Stimulated activated naive B cell treated with anti-CD40 and anti-IgM and Interleukin-4, amounts not matched to agents 10 μg/mL and 1 μg/mL and 100 μg/mL, for 72 hours (primary cell): ENCODE measurements around the gene CMBL.
"Not testable (repeated sequence)": the region's sequence is repeated elsewhere in the genome, so short reads cannot be mapped to it uniquely, and the experiment has no call there.

Experiments used
- ATAC-seq, 2 donors: fragments of 150-1000 bp; cut with Tn5 transposase; replicated peaks; 2 replicates each; pipeline ENCODE4 v1.10.0; 2021; ENCODE audit warnings: moderate library complexity in 1 of 2
- DNase-seq: peaks from one replicate; pipeline ENCODE4 v3.0.0; 2021
- H3K27ac Mint-ChIP-seq: one replicate; pipeline ENCODE4 v1.8.0; 2022; ENCODE audit warnings: mild to moderate bottlenecking, mixed read lengths
- H3K27me3 Mint-ChIP-seq, 2 donors: one replicate each; pipeline ENCODE4 v1.8.0; 2022; ENCODE audit warnings: mixed read lengths in 2 of 2
- H3K36me3 Mint-ChIP-seq, 2 donors: one replicate each; pipeline ENCODE4 v1.8.0; 2022; ENCODE audit warnings: mixed read lengths in 2 of 2, mild to moderate bottlenecking in 1 of 2
- H3K4me1 Mint-ChIP-seq, 2 donors: one replicate each; pipeline ENCODE4 v1.8.0; 2022; ENCODE audit warnings: mixed read lengths in 2 of 2, mild to moderate bottlenecking in 1 of 2
- H3K4me3 Mint-ChIP-seq, 2 donors: one replicate each; pipeline ENCODE4 v1.8.0; 2022; ENCODE audit warnings: mild to moderate bottlenecking in 2 of 2, mixed read lengths in 2 of 2, moderate library complexity in 1 of 2
- H3K9me3 Mint-ChIP-seq, 2 donors: one replicate each; pipeline ENCODE4 v1.8.0; 2022; ENCODE audit warnings: mixed read lengths in 2 of 2, mild to moderate bottlenecking in 1 of 2

The CMBL gene

GRCh38 chr5:10275991-10276390 lies 31.7 kb downstream of the CMBL start:
- DNase-seq (no peak), ATAC-seq (no peak)
- no peaks in the 10 kb centered on the region for H3K36me3 Mint-ChIP-seq
- no peak overlapping the region for H3K27ac Mint-ChIP-seq
- H3K27me3 Mint-ChIP-seq: peaks cover 7 to 11% of the 10 kb centered on the region in 2 donors
- H3K9me3 Mint-ChIP-seq: no peaks in the 10 kb centered on the region
- H3K4me1 Mint-ChIP-seq: peaks cover under 1 to 2% of the 10 kb centered on the region in 2 donors
- no peak overlapping the region for H3K4me3 Mint-ChIP-seq

- H3K4me1 Mint-ChIP-seq: peaks cover 2 to 6% of the 10 kb centered on the region in 2 donors
- no peak for DNase-seq
- H3K27ac Mint-ChIP-seq: no peak overlapping the region
- no peaks in the 10 kb centered on the region for H3K9me3 Mint-ChIP-seq
- peaks cover 7 to 11% of the 10 kb centered on the region in 2 donors for H3K27me3 Mint-ChIP-seq
- H3K4me3 Mint-ChIP-seq: no peak overlapping the region
- ATAC-seq: no peak
- no peaks in the 10 kb centered on the region for H3K36me3 Mint-ChIP-seq
Observed at GRCh38 chr5:10275460-10275859, 32.2 kb downstream of the CMBL start.

GRCh38 chr5:10272875-10273209 lies 34.9 kb downstream of the CMBL start:
- not testable (repeated sequence) for H3K27ac Mint-ChIP-seq, H3K4me3 Mint-ChIP-seq, H3K4me1 Mint-ChIP-seq, H3K36me3 Mint-ChIP-seq, ATAC-seq, DNase-seq, H3K9me3 Mint-ChIP-seq
- peaks cover 7 to 11% of the 10 kb centered on the region in 2 donors for H3K27me3 Mint-ChIP-seq

- H3K36me3 Mint-ChIP-seq: no peaks in the 10 kb centered on the region
- ATAC-seq: no peak
- H3K27ac Mint-ChIP-seq: no peak overlapping the region
- no peaks in the 10 kb centered on the region for H3K9me3 Mint-ChIP-seq
- peaks cover 7 to 11% of the 10 kb centered on the region in 2 donors for H3K27me3 Mint-ChIP-seq
- H3K4me1 Mint-ChIP-seq: peaks cover 2 to 8% of the 10 kb centered on the region in 2 donors
- H3K4me3 Mint-ChIP-seq: no peak overlapping the region
- DNase-seq: no peak
Observed at GRCh38 chr5:10272053-10272874, 35.4 kb downstream of the CMBL start.

- Mint-ChIP-seq H3K4me3 (no peak overlapping the region), H3K9me3 (no peaks in the 10 kb centered on the region), H3K36me3 (peaks cover 8 to 26% of the 10 kb centered on the region in 2 donors), H3K27me3 (peaks cover 0 to 7% of the 10 kb centered on the region in 2 donors), H3K4me1 (peaks cover 0 to 14% of the 10 kb centered on the region in 2 donors), H3K27ac (no peak overlapping the region)
- DNase-seq: no peak
- no peak for ATAC-seq
Observed at GRCh38 chr5:10268100-10268499, 39.6 kb downstream of the CMBL start.

GRCh38 chr5:10266839-10267238 lies 40.9 kb downstream of the CMBL start:
- Mint-ChIP-seq H3K4me1 (peaks cover 0 to 14% of the 10 kb centered on the region in 2 donors), H3K9me3 (no peaks in the 10 kb centered on the region), H3K36me3 (peaks cover 15 to 32% of the 10 kb centered on the region in 2 donors), H3K27ac (no peak overlapping the region), H3K4me3 (no peak overlapping the region), H3K27me3 (no peaks in the 10 kb centered on the region)
- DNase-seq (no peak), ATAC-seq (no peak)

GRCh38 chr5:10266137-10266536 lies 41.6 kb downstream of the CMBL start:
- H3K4me3 Mint-ChIP-seq: no peak overlapping the region
- ATAC-seq: no peak
- H3K4me1 Mint-ChIP-seq: peaks cover 0 to 14% of the 10 kb centered on the region in 2 donors
- H3K9me3 Mint-ChIP-seq: no peaks in the 10 kb centered on the region
- no peaks in the 10 kb centered on the region for H3K27me3 Mint-ChIP-seq
- DNase-seq: no peak
- H3K27ac Mint-ChIP-seq: no peak overlapping the region
- H3K36me3 Mint-ChIP-seq: peaks cover 17 to 35% of the 10 kb centered on the region in 2 donors

GRCh38 chr5:10265245-10266109 lies 42.2 kb downstream of the CMBL start:
- Mint-ChIP-seq H3K27ac (peak overlapping the region; percentile 21), H3K9me3 (no peaks in the 10 kb centered on the region), H3K27me3 (no peaks in the 10 kb centered on the region), H3K36me3 (peaks cover 23 to 41% of the 10 kb centered on the region in 2 donors), H3K4me1 (peaks cover 0 to 8% of the 10 kb centered on the region in 2 donors), H3K4me3 (no peak overlapping the region)
- DNase-seq (no peak), ATAC-seq (peak in 1 of 2 donors; percentile 34)

GRCh38 chr5:10264604-10265003 lies 43.1 kb downstream of the CMBL start:
- ATAC-seq (no peak), DNase-seq (no peak)
- Mint-ChIP-seq H3K4me1 (peaks cover 3 to 7% of the 10 kb centered on the region in 2 donors), H3K4me3 (no peak overlapping the region), H3K36me3 (peaks cover 28 to 46% of the 10 kb centered on the region in 2 donors), H3K9me3 (no peaks in the 10 kb centered on the region), H3K27me3 (no peaks in the 10 kb centered on the region), H3K27ac (no peak overlapping the region)

GRCh38 chr5:10262995-10263394 lies 44.7 kb downstream of the CMBL start:
- Mint-ChIP-seq H3K4me3 (no peak overlapping the region), H3K27me3 (no peaks in the 10 kb centered on the region), H3K36me3 (peaks cover 35 to 58% of the 10 kb centered on the region in 2 donors), H3K4me1 (peaks cover 4 to 7% of the 10 kb centered on the region in 2 donors), H3K9me3 (no peaks in the 10 kb centered on the region), H3K27ac (no peak overlapping the region)
- no peak for ATAC-seq
- DNase-seq: no peak

GRCh38 chr5:10262121-10262774 lies 45.5 kb downstream of the CMBL start:
- Mint-ChIP-seq H3K4me3 (no peak overlapping the region), H3K9me3 (no peaks in the 10 kb centered on the region), H3K4me1 (peaks cover 4 to 6% of the 10 kb centered on the region in 2 donors), H3K36me3 (peaks cover 38 to 61% of the 10 kb centered on the region in 2 donors), H3K27me3 (no peaks in the 10 kb centered on the region), H3K27ac (no peak overlapping the region)
- DNase-seq (no peak), ATAC-seq (no peak)

GRCh38 chr5:10261065-10261464 lies 46.6 kb downstream of the CMBL start:
- Mint-ChIP-seq H3K27ac (peak overlapping the region; percentile 51), H3K27me3 (no peaks in the 10 kb centered on the region), H3K4me3 (no peak overlapping the region), H3K4me1 (peaks cover 0 to 4% of the 10 kb centered on the region in 2 donors), H3K9me3 (no peaks in the 10 kb centered on the region), H3K36me3 (peaks cover 38 to 58% of the 10 kb centered on the region in 2 donors)
- no peak for DNase-seq
- ATAC-seq: no peak

GRCh38 chr5:10259899-10260298 lies 47.8 kb downstream of the CMBL start:
- ATAC-seq: no peak
- Mint-ChIP-seq H3K36me3 (peaks cover 46 to 57% of the 10 kb centered on the region in 2 donors), H3K9me3 (no peaks in the 10 kb centered on the region), H3K4me1 (peaks cover 0 to 4% of the 10 kb centered on the region in 2 donors), H3K27ac (peak overlapping the region; percentile 73), H3K27me3 (no peaks in the 10 kb centered on the region), H3K4me3 (no peak overlapping the region)
- DNase-seq: no peak

- Mint-ChIP-seq H3K4me3 (no peak overlapping the region), H3K9me3 (no peaks in the 10 kb centered on the region)
- ATAC-seq: no peak
Observed at GRCh38 chr5:10257870-10258269, 49.8 kb downstream of the CMBL start.

More at GRCh38 chr5:10257870-10258269, 49.8 kb downstream of the CMBL start:
- H3K4me1 Mint-ChIP-seq: peaks cover 0 to 6% of the 10 kb centered on the region in 2 donors
- H3K36me3 Mint-ChIP-seq: peaks cover 42 to 53% of the 10 kb centered on the region in 2 donors
- H3K27me3 Mint-ChIP-seq: no peaks in the 10 kb centered on the region
- no peak overlapping the region for H3K27ac Mint-ChIP-seq
- no peak for DNase-seq
